Muscle layer of duodenum (tissue), 2 donors: Measurements from ENCODE around the gene RASSF5.
"Not testable (repeated sequence)": the region's sequence is repeated elsewhere in the genome, so short reads cannot be mapped to it uniquely, and the experiment has no call there.

Source experiments
- H3K27ac ChIP-seq: one replicate; pipeline ENCODE4 v1.7.0; 2013; ENCODE audit warnings: mild to moderate bottlenecking, low read length
- H3K27me3 ChIP-seq: one replicate; pipeline ENCODE4 v1.7.0; 2013; ENCODE audit warnings: low read depth, mild to moderate bottlenecking, control low read depth, low read length
- H3K36me3 ChIP-seq, 2 donors: one replicate each; pipeline ENCODE4 v1.7.0; 2013; ENCODE audit warnings: low read length in 2 of 2, control low read depth in 1 of 2, mild to moderate bottlenecking in 1 of 2; ENCODE audit not compliant: insufficient read depth in 2 of 2, control insufficient read depth in 1 of 2
- H3K4me1 ChIP-seq, 2 donors: one replicate each; pipeline ENCODE4 v1.7.0; 2013; ENCODE audit warnings: low read length in 2 of 2, mild to moderate bottlenecking in 2 of 2, control low read depth in 1 of 2, moderate library complexity in 1 of 2; ENCODE audit not compliant: insufficient read depth in 2 of 2, control insufficient read depth in 1 of 2
- H3K4me3 ChIP-seq, 2 donors: one replicate each; pipeline ENCODE4 v1.7.0; 2013; ENCODE audit warnings: low read length in 2 of 2, low read depth in 1 of 2, mild to moderate bottlenecking in 1 of 2
- H3K9me3 ChIP-seq, 2 donors: one replicate each; pipeline ENCODE4 v1.7.0; 2013; ENCODE audit warnings: low read length in 2 of 2, control low read depth in 1 of 2, mild to moderate bottlenecking in 1 of 2; ENCODE audit not compliant: control insufficient read depth in 1 of 2
- donor health status: healthy.

The RASSF5 gene

GRCh38 chr1:206577626-206578025, 70.3 kb downstream of the RASSF5 start:
- Histone ChIP-seq H3K27ac (no peak overlapping the region), H3K27me3 (no peaks in the 10 kb centered on the region), H3K36me3 (no peaks in the 10 kb centered on the region), H3K4me1 (no peaks in the 10 kb centered on the region), H3K4me3 (no peak overlapping the region), H3K9me3 (no peaks in the 10 kb centered on the region)

DNA sequence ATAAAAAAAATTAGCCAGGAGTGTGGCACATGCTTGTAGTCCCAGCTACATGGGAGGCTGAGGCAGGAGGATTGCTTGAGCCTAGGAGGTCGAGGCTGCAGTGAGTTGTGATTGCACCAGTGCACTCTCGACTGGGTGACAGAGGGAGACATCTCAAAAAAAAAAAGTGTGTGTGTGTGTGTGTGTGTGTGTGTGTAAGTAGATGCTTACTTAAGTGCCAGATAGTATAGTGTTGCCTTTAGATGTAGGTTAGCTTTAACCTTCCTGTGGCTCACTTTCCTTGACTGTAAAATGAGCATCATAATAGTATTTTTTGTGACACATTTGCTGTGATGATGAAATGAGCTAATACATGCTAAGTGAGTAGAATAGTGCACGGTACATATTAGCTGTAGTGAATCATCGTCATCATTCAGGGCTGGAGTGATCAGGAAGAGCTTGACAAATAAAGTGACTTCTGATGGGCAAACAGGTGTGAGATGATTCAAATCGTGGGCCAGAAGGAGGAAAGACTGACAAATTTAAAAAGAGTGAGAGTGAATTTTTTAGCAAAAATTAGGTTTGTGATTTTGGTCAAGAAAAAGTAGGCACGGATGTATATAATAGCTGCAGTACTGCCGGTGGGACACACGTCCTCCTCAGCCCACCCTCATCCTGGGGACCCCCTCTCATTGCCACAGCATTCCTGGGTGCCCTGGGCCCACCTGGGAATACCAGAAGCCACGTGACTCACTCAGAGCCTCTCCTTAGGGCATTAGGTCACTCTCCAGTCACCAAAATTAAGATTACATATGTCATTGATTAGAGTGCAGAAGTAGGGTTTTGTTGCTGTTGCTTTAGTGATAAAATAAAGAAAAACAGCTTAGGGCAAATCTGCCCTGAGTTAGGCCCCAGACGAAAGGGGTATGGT, 71.0 kb downstream of the RASSF5 start:
- H3K9me3 ChIP-seq, result no peaks in the 10 kb centered on the region
- H3K27ac ChIP-seq, result no peak overlapping the region
- no peaks in the 10 kb centered on the region for H3K27me3 ChIP-seq
- H3K4me3 ChIP-seq, result no peak overlapping the region
- H3K4me1 ChIP-seq, result no peaks in the 10 kb centered on the region
- no peaks in the 10 kb centered on the region for H3K36me3 ChIP-seq

- no peaks in the 10 kb centered on the region for H3K27me3 ChIP-seq
- H3K36me3 ChIP-seq, result peaks cover 0 to under 1% of the 10 kb centered on the region in 2 donors
- no peaks in the 10 kb centered on the region for H3K9me3 ChIP-seq
- H3K4me3 ChIP-seq, result no peak overlapping the region
- no peaks in the 10 kb centered on the region for H3K4me1 ChIP-seq
- H3K27ac ChIP-seq, result peak overlapping the region; percentile 22
Measured at GRCh38 chr1:206578978-206579374, 71.6 kb downstream of the RASSF5 start.

GRCh38 chr1:206579747-206580437, 72.6 kb downstream of the RASSF5 start:
- Histone ChIP-seq H3K9me3 (no peaks in the 10 kb centered on the region), H3K27ac (peak overlapping the region; percentile 73), H3K4me3 (no peak overlapping the region), H3K27me3 (no peaks in the 10 kb centered on the region), H3K4me1 (no peaks in the 10 kb centered on the region), H3K36me3 (peaks cover 0 to 8% of the 10 kb centered on the region in 2 donors)

DNA sequence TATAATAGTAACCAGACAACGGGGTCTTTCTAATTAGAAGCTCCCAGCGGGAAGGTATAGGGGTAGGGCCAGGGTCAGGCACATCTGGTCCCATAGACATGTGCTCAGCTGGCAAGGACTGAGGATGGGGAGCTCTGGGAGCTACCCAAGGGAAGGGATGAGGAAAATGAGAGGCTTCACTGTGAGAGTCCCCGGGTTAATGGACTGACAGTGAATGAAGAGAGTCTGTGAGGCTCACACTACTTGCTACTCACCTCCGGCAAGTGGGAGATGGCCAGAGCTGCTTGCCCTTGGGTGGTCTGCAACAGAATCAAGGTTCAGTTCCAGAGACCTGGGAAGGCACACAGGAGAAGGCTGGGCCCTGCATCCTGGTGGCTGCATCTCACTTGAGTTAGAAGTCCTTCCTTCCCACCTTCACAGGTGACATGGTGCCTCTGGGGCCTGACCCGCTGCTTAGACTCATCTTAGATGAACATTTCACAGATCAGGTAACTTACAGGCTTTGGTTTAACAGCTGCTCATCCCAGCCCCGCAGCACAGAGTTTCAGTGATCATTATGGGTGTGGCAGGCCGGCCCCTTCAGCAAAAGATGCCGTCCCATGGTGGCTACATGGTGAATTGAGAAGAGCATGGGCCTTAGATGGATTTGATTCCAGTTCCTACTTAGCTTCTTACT, 73.2 kb downstream of the RASSF5 start:
- H3K36me3 ChIP-seq, result peaks cover 0 to 15% of the 10 kb centered on the region in 2 donors
- no peak overlapping the region for H3K4me3 ChIP-seq
- H3K27me3 ChIP-seq, result no peaks in the 10 kb centered on the region
- H3K27ac ChIP-seq, result peak overlapping the region; percentile 73
- H3K4me1 ChIP-seq, result no peaks in the 10 kb centered on the region
- H3K9me3 ChIP-seq, result no peaks in the 10 kb centered on the region

- peaks cover 1 to 20% of the 10 kb centered on the region in 2 donors for H3K36me3 ChIP-seq
- H3K4me1 ChIP-seq, H3K27ac ChIP-seq, H3K9me3 ChIP-seq, H3K27me3 ChIP-seq, H3K4me3 ChIP-seq: not testable (repeated sequence)
Measured at GRCh38 chr1:206581114-206581497, 73.8 kb downstream of the RASSF5 start.

- no peaks in the 10 kb centered on the region for H3K27me3 ChIP-seq
- H3K4me3 ChIP-seq, result no peak overlapping the region
- no peak overlapping the region for H3K27ac ChIP-seq
- H3K9me3 ChIP-seq, result no peaks in the 10 kb centered on the region
- peaks cover 6 to 22% of the 10 kb centered on the region in 2 donors for H3K36me3 ChIP-seq
- H3K4me1 ChIP-seq, result no peaks in the 10 kb centered on the region
Measured at GRCh38 chr1:206581571-206581981, 74.2 kb downstream of the RASSF5 start.

- Histone ChIP-seq H3K36me3 (peaks cover 7 to 25% of the 10 kb centered on the region in 2 donors), H3K9me3 (no peaks in the 10 kb centered on the region), H3K27ac (no peak overlapping the region), H3K27me3 (no peaks in the 10 kb centered on the region), H3K4me1 (no peaks in the 10 kb centered on the region), H3K4me3 (no peak overlapping the region)
Measured at GRCh38 chr1:206582537-206582936, 75.2 kb downstream of the RASSF5 start.

DNA sequence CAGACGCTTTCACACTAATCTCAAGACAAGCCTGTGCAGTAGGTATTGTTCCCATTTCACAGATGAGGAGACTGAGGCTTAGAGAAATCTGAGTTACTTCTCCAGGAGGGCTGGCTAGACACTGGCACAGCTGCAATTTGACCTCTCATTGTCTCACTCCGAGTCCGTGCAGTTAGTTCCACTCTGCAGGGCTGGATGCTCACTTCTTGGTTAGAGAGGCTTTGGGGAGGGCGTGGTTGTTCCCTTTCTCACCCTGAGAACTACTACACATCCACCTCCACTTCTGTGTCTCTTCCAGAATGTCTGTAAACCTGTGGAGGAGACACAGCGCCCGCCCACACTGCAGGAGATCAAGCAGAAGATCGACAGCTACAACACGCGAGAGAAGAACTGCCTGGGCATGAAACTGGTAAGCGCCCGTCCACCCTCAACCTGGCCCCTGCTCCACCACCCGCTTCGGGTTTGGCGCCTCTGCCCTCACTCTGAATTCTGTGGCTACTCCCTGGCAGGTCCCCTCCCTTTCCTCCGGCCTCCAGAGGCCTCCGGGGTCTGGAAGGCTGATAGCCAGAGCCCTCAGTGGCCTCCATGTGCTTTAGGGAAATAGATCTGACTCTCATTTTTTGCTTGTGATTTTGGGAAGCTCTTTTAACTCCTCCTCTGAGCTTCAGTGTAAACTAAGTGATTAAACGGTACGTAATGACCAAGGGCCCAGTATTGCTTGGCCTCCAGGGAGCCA, 75.8 kb downstream of the RASSF5 start:
- H3K9me3 ChIP-seq, result no peaks in the 10 kb centered on the region
- H3K4me1 ChIP-seq, result peaks cover 0 to 4% of the 10 kb centered on the region in 2 donors
- H3K27ac ChIP-seq, result peak overlapping the region; percentile 26
- peaks cover 7 to 31% of the 10 kb centered on the region in 2 donors for H3K36me3 ChIP-seq
- H3K4me3 ChIP-seq, result no peak overlapping the region
- no peaks in the 10 kb centered on the region for H3K27me3 ChIP-seq

GRCh38 chr1:206583707-206584648, 76.6 kb downstream of the RASSF5 start:
- Histone ChIP-seq H3K36me3 (peaks cover 7 to 36% of the 10 kb centered on the region in 2 donors), H3K9me3 (no peaks in the 10 kb centered on the region), H3K27me3 (no peaks in the 10 kb centered on the region), H3K4me3 (no peak overlapping the region), H3K27ac (no peak overlapping the region), H3K4me1 (peaks cover 0 to 11% of the 10 kb centered on the region in 2 donors)
